ENCODE results near the gene UFSP1.

DNA sequence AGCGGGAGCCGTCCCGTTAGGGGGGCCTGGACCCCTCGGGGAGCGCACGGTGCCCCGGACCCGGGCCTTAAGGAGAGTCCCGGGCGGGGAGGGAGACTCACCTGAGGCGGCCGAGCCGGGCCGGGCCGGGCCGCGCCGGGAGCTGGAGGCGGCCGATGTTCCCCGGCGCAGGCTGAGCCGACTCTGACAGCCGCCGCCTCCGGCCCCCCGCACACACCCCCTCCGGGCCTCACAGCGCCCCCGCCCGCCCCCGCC is 6.1 kb upstream of the UFSP1 start, which contains the start of gene ACHE:
- TF ChIP-seq, protein P1, sequence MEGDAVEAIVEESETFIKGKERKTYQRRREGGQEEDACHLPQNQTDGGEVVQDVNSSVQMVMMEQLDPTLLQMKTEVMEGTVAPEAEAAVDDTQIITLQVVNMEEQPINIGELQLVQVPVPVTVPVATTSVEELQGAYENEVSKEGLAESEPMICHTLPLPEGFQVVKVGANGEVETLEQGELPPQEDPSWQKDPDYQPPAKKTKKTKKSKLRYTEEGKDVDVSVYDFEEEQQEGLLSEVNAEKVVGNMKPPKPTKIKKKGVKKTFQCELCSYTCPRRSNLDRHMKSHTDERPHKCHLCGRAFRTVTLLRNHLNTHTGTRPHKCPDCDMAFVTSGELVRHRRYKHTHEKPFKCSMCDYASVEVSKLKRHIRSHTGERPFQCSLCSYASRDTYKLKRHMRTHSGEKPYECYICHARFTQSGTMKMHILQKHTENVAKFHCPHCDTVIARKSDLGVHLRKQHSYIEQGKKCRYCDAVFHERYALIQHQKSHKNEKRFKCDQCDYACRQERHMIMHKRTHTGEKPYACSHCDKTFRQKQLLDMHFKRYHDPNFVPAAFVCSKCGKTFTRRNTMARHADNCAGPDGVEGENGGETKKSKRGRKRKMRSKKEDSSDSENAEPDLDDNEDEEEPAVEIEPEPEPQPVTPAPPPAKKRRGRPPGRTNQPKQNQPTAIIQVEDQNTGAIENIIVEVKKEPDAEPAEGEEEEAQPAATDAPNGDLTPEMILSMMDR (conservative IDR thresholded peaks at IDR 0.05 in 1 of 2, IDR thresholded peaks at IDR 0.05 in 1 of 2; ENCODE audit: extremely low read depth in 1 of 2, insufficient read depth in 1 of 2, low read depth in 1 of 2, low read length in 2 of 2): no peak
- TF ChIP-seq EZH2 (IDR thresholded peaks at IDR 0.05; ENCODE audit: borderline replicate concordance, low read length): no peak

All from mammary epithelial cell (primary cell).